ENCODE data around the gene TANGO6. TPM values are rescaled to one million over a fixed set of nuclear protein-coding genes. Genes with fewer than 3 reads are reported as not detected.
"Not testable (repeated sequence)": the region's sequence is repeated elsewhere in the genome, so short reads cannot be mapped to it uniquely, and the experiment has no call there.

The TANGO6 gene
- total RNA-seq, 1 donor from 2014 or later: 35.5 TPM

DNA sequence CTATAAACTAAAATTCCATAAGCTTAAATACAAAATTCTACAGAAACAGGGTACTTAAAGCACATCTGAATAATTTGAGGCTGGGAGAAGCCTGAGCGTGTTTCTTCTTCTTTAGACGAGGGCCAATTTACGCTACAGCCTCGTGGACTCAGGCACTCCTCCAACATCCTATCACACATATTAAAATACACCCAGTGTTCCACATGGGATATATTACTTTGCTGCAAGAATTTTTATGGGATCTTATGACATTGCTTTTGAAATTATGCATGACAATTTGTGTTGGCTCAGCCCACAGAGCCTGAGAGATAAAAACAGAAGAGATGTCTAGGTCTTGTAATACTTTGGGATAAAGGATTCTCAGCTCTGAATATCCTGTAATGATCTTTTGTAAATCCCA is 3.5 kb upstream of the TANGO6 start:
- Mint-ChIP-seq H3K4me3 (no peak overlapping the region), H3K27me3 (ENCODE audit: insufficient read depth) (no peaks in the 10 kb centered on the region), H3K36me3 (ENCODE audit: low read depth) (no peaks in the 10 kb centered on the region), H3K4me1 (ENCODE audit: low read depth) (peaks cover 16% of the 10 kb centered on the region), H3K27ac (no peak overlapping the region), H3K9me3 (no peaks in the 10 kb centered on the region)
- intact Hi-C loops (cut with micrococcal nuclease): no loop called here
- no peak for DNase-seq (ENCODE audit: low spot score)

DNA sequence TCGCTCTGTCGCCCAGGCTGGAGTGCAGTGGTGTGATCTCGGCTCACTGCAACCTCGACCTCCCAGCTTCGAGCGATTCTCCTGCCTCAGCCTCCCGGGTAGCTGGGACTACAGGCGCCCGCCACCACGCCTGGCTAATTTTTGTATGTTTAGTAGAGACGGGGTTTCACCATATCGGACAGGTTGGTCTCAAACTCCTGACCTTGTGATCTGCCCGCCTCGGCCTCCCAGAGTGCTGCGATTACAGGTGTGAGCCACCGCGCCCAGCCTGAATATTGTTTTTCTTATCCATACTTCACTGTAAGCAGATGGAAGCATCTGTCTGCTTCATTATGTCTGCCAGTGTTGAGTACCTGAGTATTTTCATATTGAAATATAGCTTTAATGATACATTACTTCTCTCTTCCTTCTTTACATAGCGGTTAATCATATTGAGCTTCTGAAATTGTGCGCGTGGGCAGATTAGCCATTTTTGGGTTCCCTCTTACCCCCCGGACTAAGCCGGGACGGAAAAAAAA is 308 bp upstream of the TANGO6 start:
- Mint-ChIP-seq H3K4me3 (peak overlapping the region; percentile 94), H3K27ac (peak overlapping the region; percentile 94), H3K4me1 (ENCODE audit: low read depth) (peaks cover 24% of the 10 kb centered on the region)
- intact Hi-C loops (cut with micrococcal nuclease): loop anchor here (1.0 to 2.0 kb wide), 8 partner anchors 64 to 468 kb away; partner anchors contain the start of genes CHTF8, UTP4 and VPS4A
- H3K36me3 Mint-ChIP-seq (ENCODE audit: low read depth); DNase-seq (ENCODE audit: low spot score); H3K9me3 Mint-ChIP-seq; H3K27me3 Mint-ChIP-seq (ENCODE audit: insufficient read depth): not testable (repeated sequence)

DNA sequence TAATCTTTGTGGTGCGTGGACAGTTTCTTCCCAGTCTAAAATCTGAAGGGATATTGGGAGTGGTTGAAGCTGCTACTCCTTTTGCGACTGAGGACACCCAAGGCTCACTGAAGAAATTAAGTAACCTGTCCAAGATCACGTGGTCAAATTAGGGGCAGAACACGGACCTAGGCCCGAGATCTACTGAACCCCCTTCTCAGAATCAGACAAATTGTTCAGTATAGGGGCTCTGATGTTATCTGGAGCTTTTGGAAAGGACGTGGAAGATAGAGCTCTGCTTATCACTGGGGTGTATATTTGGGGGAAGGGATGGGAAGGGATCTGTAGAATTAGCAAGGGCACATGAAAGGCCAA is 857 bp downstream of the TANGO6 start:
- Mint-ChIP-seq H3K36me3 (ENCODE audit: low read depth) (peaks cover 2% of the 10 kb centered on the region), H3K27ac (peak overlapping the region; percentile 87), H3K4me3 (peak overlapping the region; percentile 94), H3K27me3 (ENCODE audit: insufficient read depth) (no peaks in the 10 kb centered on the region), H3K4me1 (ENCODE audit: low read depth) (peaks cover 24% of the 10 kb centered on the region), H3K9me3 (no peaks in the 10 kb centered on the region)
- no peak for DNase-seq (ENCODE audit: low spot score)
- intact Hi-C loops (cut with micrococcal nuclease): no loop called here

DNA sequence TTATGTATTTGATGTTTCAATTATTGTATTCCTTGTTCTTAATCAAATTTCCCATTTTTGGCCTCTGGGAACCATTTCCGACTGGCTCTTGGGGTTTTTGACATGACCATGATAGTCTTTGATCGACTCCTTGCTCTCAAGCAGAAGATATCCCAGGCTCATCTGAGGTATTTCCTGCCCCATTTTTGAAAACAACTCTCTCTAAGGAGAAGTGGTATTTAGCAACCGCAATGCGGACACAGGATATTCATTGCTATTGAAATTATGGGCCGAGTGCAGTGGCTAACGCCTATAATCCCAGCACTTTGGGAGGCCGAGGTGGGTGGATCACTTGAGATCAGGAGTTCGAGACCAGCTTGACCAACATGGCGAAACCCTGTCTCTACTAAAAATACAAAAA is 5.5 kb downstream of the TANGO6 start:
- no peak overlapping the region for H3K27ac Mint-ChIP-seq
- H3K27me3 Mint-ChIP-seq (ENCODE audit: insufficient read depth): no peaks in the 10 kb centered on the region
- H3K9me3 Mint-ChIP-seq: no peaks in the 10 kb centered on the region
- H3K4me1 Mint-ChIP-seq (ENCODE audit: low read depth): peaks cover 20% of the 10 kb centered on the region
- peaks cover 2% of the 10 kb centered on the region for H3K36me3 Mint-ChIP-seq (ENCODE audit: low read depth)
- intact Hi-C loops (cut with micrococcal nuclease): loop anchor here (5.0 kb wide), 2 partner anchors 259 to 439 kb away; partner anchors contain the start of gene HAS3
- no peak for DNase-seq (ENCODE audit: low spot score)
- no peak overlapping the region for H3K4me3 Mint-ChIP-seq

DNA sequence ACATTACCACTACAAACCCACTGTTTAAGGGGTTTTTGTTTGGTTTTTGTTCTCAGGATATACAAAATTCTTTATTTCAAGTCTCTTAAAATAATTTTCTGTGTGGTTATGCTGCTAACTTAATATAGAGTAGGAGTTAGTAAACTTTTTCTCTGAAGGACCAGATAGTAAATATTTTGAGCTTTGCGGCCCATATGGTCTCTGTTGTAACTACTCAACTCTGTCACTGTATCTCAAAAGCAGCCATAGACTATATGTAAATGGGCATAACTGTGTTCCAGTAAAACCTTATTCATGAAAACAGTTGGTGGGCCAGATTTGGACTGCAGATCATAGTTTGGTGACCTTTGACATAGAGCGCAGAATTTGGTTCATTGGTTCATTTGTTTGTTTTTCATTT is 7.2 kb downstream of the TANGO6 start:
- DNase-seq (ENCODE audit: low spot score): no peak
- no peaks in the 10 kb centered on the region for H3K27me3 Mint-ChIP-seq (ENCODE audit: insufficient read depth)
- peaks cover 11% of the 10 kb centered on the region for H3K4me1 Mint-ChIP-seq (ENCODE audit: low read depth)
- H3K36me3 Mint-ChIP-seq (ENCODE audit: low read depth): peaks cover 2% of the 10 kb centered on the region
- H3K4me3 Mint-ChIP-seq: no peak overlapping the region
- H3K27ac Mint-ChIP-seq: no peak overlapping the region
- intact Hi-C loops (cut with micrococcal nuclease): no loop called here
- H3K9me3 Mint-ChIP-seq: no peaks in the 10 kb centered on the region

DNA sequence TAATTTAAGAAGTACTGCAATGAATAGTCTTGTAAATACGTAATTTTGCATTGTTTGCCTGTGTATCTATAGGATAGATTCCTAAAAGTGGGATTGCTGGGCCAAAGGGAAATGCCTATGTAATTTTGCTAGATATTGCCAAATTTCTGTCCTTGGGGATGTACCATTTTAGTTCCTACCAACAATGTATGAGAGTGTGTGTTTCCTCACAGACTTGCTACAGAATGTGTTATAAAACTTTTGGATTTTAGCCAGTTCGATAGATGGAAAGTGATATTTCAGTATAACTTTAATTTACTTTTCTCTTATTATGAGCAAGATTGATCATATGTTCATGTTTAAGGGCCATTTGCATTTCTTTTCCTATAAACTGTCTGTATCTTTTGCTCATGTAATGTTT is 8.3 kb downstream of the TANGO6 start:
- no peak for DNase-seq (ENCODE audit: low spot score)
- Mint-ChIP-seq H3K36me3 (ENCODE audit: low read depth) (peaks cover 2% of the 10 kb centered on the region), H3K9me3 (no peaks in the 10 kb centered on the region), H3K4me3 (no peak overlapping the region), H3K27me3 (ENCODE audit: insufficient read depth) (no peaks in the 10 kb centered on the region), H3K4me1 (ENCODE audit: low read depth) (peaks cover 11% of the 10 kb centered on the region), H3K27ac (no peak overlapping the region)
- intact Hi-C loops (cut with micrococcal nuclease): no loop called here

DNA sequence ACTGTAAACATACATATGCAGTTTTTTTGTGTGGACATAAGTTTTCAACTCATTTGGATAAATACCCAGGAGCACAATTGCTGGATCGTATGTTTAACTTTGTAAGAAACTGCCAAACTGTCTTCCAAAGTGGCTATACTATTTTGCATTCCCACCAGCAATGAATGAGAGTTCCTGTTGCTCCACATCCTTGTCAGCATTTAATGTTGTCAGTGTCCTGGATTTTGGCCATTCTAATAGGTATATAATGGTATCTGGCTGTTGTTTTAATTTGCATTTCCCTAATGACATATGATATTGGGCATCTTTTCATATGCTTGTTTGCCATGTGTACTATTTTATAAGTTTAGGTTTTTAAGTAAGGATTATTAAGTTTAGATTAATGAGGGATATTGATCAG is 14.1 kb downstream of the TANGO6 start:
- intact Hi-C loops (cut with micrococcal nuclease): no loop called here
- Mint-ChIP-seq H3K9me3 (no peaks in the 10 kb centered on the region), H3K27ac (no peak overlapping the region), H3K27me3 (ENCODE audit: insufficient read depth) (no peaks in the 10 kb centered on the region), H3K4me3 (no peak overlapping the region), H3K4me1 (ENCODE audit: low read depth) (peaks cover 3% of the 10 kb centered on the region), H3K36me3 (ENCODE audit: low read depth) (peaks cover 14% of the 10 kb centered on the region)
- no peak for DNase-seq (ENCODE audit: low spot score)

DNA sequence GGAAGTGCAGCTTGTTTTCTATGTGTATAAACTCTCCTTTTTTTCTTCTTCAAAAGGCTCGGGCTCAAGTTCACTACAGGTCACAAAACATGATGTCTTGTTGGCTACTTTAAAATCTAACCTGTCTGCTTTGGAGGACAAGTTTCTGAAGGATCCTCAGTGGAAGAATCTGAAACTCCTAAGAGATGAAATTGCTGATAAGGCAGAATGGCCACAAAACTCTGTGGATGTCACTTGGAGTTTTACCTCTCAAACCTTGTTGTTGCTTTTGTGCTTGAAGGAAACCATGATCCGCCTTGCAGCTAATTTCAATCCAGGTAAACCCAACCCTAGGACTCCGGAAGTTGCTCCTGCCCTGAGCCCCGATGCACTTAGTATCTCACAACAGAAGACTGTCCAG is 16.5 kb downstream of the TANGO6 start:
- H3K27me3 Mint-ChIP-seq (ENCODE audit: insufficient read depth): no peaks in the 10 kb centered on the region
- H3K36me3 Mint-ChIP-seq (ENCODE audit: low read depth): peaks cover 16% of the 10 kb centered on the region
- no peak overlapping the region for H3K4me3 Mint-ChIP-seq
- DNase-seq (ENCODE audit: low spot score): no peak
- no peaks in the 10 kb centered on the region for H3K9me3 Mint-ChIP-seq
- intact Hi-C loops (cut with micrococcal nuclease): no loop called here
- H3K27ac Mint-ChIP-seq: no peak overlapping the region
- peaks cover 3% of the 10 kb centered on the region for H3K4me1 Mint-ChIP-seq (ENCODE audit: low read depth)

DNA sequence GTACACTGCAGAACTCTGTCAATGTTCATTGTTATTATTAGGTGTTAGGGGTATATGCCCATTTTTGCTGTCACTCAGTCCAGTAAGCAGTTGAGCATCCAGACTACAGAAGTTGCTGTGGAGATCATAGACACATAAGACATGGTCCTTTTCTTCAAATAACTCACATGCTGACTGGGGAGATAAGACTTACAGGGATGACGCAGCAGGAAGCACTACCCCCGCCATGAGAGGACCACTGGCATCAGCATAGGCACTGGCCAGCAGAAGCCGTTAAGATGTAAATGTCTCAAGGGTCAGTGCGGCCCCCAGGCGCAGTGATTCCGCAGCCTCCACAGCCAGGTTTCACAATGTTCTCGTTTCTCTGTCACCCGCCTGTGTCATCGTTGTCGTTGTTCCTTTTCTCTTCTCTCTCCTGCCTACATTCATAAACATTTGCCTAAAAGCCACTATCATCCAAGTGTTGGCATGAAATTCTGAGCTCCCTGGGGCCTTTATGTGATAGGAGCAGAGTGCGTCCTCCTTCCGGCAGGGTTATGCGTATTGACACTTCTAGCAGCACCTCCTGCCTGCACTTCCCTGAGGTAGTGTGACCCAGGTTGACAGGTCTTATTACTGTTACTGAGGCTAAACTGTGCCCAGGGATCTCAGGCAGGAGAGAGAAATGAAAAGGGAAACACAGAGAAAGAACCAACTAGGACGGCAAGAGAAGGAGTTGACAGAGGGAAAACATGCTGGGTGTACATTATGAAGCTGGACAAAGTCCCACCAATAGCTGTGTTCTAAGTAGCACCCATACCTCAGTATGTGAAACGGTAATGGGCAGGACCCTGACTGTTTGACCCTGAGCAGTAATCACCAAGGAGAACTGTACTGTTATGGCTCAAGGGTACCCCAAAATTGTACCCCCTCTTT is 17.9 kb downstream of the TANGO6 start:
- Mint-ChIP-seq H3K9me3 (no peaks in the 10 kb centered on the region), H3K4me1 (ENCODE audit: low read depth) (peaks cover 3% of the 10 kb centered on the region), H3K4me3 (no peak overlapping the region), H3K27me3 (ENCODE audit: insufficient read depth) (no peaks in the 10 kb centered on the region), H3K27ac (no peak overlapping the region), H3K36me3 (ENCODE audit: low read depth) (peaks cover 18% of the 10 kb centered on the region)
- DNase-seq (ENCODE audit: low spot score): no peak
- intact Hi-C loops (cut with micrococcal nuclease): no loop called here

DNA sequence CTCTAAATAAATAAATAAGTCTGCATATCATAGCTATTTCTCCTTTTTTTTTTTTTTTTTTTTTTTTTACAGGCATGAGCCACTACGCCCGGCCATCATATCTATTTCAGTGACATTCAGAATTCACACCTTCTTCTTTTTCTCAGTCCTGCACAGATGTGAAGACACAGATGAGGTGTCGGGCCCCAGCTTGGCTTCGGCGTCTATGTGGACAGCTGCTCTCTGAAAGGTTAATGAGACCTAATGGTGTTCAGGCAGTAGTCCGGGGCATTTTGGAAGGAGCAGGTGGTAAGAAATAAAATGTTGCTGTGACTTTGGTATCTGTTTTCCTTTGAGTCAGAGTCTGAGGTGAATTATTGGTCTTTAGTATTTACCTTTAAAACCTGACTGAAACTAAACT is 23.6 kb downstream of the TANGO6 start:
- Mint-ChIP-seq H3K9me3 (no peaks in the 10 kb centered on the region), H3K27me3 (ENCODE audit: insufficient read depth) (no peaks in the 10 kb centered on the region), H3K36me3 (ENCODE audit: low read depth) (peaks cover 14% of the 10 kb centered on the region), H3K4me3 (no peak overlapping the region), H3K4me1 (ENCODE audit: low read depth) (no peaks in the 10 kb centered on the region), H3K27ac (no peak overlapping the region)
- no peak for DNase-seq (ENCODE audit: low spot score)
- intact Hi-C loops (cut with micrococcal nuclease): no loop called here

DNA sequence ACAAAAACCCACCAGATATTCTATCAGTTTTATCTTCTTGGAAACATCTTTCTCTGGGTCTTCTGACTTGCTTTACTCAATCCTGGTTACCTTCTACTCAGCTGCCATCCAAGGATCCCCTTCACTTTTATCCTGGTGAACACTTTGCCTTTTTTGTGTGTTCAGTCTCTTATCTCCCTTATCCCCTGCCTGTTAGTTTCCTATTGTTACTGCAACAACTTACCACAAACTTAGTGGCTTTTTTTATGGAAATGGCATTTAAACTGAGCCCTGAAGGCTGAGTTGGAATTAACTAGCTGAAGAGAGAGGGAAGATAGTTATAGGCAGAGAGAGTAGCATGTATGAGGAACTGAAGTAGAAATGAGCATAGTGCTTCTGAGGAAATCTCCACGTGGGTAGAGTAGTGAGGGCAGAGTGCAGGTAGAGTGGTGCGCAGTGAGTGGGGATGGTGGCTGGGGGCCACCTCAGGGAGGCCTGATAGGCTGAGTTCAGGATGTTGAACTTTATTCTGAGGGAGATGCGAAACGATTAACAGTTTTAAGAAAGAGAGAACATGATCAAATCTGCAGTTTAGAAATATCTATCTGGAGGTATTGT is 26.3 kb downstream of the TANGO6 start:
- intact Hi-C loops (cut with micrococcal nuclease): no loop called here
- Mint-ChIP-seq H3K36me3 (ENCODE audit: low read depth) (peaks cover 19% of the 10 kb centered on the region), H3K9me3 (no peaks in the 10 kb centered on the region), H3K4me3 (no peak overlapping the region), H3K27ac (no peak overlapping the region), H3K4me1 (ENCODE audit: low read depth) (no peaks in the 10 kb centered on the region), H3K27me3 (ENCODE audit: insufficient read depth) (no peaks in the 10 kb centered on the region)
- no peak for DNase-seq (ENCODE audit: low spot score)

DNA sequence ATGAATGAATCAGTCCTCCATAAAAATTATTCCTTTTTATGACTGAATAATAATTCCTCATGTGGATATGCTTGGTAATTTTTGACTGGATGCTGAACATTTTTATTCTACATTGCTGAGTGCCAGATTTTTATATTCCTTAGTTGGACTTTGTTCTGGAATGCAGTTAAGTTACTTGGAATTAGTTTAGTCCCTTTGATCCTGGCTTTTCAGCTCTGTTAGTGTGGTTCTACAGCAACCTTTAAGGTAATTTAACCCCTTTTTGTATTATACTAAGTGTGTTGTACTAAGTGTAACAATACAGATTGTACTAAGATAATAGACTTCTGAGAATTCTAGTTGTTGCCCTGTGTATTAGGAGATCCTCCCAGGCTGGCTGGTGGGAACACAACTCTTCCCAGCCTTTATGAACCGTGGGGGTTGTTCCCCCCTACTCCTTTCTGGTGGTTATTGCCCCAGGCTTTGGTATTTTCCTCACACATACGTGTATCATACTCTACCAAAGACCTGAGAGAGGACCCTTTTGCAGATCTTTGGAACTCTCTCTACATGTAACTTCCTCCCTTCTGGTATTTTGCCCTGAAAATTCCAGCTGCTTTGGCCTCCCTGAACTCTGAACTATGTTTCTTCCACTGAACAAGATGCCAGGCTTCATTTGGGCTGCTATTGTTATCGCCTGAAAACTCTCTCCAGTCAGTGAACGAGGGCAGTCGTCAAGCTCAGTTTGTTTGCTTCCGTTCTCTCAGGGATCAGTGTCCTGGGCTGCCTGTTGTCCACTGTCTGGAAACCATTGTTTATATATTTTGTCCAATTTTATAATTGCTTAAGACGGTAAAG is 30.5 kb downstream of the TANGO6 start:
- no peak for DNase-seq (ENCODE audit: low spot score)
- Mint-ChIP-seq H3K4me3 (no peak overlapping the region), H3K4me1 (ENCODE audit: low read depth) (no peaks in the 10 kb centered on the region), H3K27ac (no peak overlapping the region), H3K27me3 (ENCODE audit: insufficient read depth) (no peaks in the 10 kb centered on the region), H3K9me3 (no peaks in the 10 kb centered on the region), H3K36me3 (ENCODE audit: low read depth) (peaks cover 27% of the 10 kb centered on the region)
- intact Hi-C loops (cut with micrococcal nuclease): no loop called here

DNA sequence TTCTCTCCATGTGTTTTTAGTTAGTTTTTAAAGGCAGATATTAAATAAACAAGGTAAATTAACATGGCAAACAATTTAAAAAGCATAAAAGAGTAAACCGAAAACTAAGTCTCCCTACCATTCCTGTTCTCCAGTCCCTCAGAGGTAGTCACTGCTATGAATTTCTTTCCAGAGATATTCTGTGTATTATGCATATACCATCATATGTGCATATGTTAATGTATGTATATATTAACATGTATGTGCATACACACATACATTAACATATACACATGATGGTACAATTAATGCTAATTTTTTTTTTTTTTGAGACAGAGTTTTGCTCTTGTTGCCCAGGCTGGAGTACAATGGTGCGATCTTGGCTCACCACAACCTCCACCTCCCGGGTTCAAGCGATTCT is 32.5 kb downstream of the TANGO6 start:
- H3K27me3 Mint-ChIP-seq (ENCODE audit: insufficient read depth): no peaks in the 10 kb centered on the region
- H3K36me3 Mint-ChIP-seq (ENCODE audit: low read depth): peaks cover 25% of the 10 kb centered on the region
- no peak overlapping the region for H3K4me3 Mint-ChIP-seq
- no peaks in the 10 kb centered on the region for H3K9me3 Mint-ChIP-seq
- no peak overlapping the region for H3K27ac Mint-ChIP-seq
- DNase-seq (ENCODE audit: low spot score): no peak
- intact Hi-C loops (cut with micrococcal nuclease): no loop called here
- no peaks in the 10 kb centered on the region for H3K4me1 Mint-ChIP-seq (ENCODE audit: low read depth)

All from activated T-helper 1 cell treated with anti-CD3 and anti-CD28 coated beads, Interleukin-12 subunit alpha, Interleukin-12 subunit beta, Interleukin-2, Interleukin-4 antibody, amounts not matched to agents 30 ng/mL and 10 ng/mL and 1 ng/mL, durations not matched to agents 14 hours and 24 hours and 36 hours (primary cell).